Islet of Langerhans (tissue), 1 donor: ENCODE results near the gene CADM4.
A peak's percentile ranks its signal among the peaks of the same experiment; 100 is the strongest.
"Not testable (repeated sequence)": the region's sequence is repeated elsewhere in the genome, so short reads cannot be mapped to it uniquely, and the experiment has no call there.

Experiments used
- FAIRE-seq: peaks from one replicate; lab custom pipeline; 2011; peaks lifted over from hg19 to GRCh38; lab: Jason Lieb, UNC

Gene CADM4

GRCh38 chr19:43606569-43607229, 33.0 kb downstream of the CADM4 start:
- no peak for FAIRE-seq

GRCh38 chr19:43605875-43606568, 33.6 kb downstream of the CADM4 start:
- no peak for FAIRE-seq

GRCh38 chr19:43600326-43600725, 39.3 kb downstream of the CADM4 start:
- not testable (repeated sequence) for FAIRE-seq

GRCh38 chr19:43599635-43600295, 39.9 kb downstream of the CADM4 start:
- FAIRE-seq, result no peak

GRCh38 chr19:43598445-43599240, 41.0 kb downstream of the CADM4 start:
- FAIRE-seq, result no peak

GRCh38 chr19:43597876-43598275, 41.8 kb downstream of the CADM4 start:
- no peak for FAIRE-seq

GRCh38 chr19:43596842-43597461, 42.7 kb downstream of the CADM4 start:
- no peak for FAIRE-seq

GRCh38 chr19:43595999-43596841, 43.4 kb downstream of the CADM4 start, which contains the start of the genes IRGQ and ZNF576:
IRGQ (minus strand) TSS chr19:43596134; CDS start chr19:43595338, 796 bp downstream.
ZNF576 (plus strand) TSS chr19:43596595; CDS start chr19:43597109, 514 bp downstream.
- peak; percentile 97 for FAIRE-seq

- FAIRE-seq, result no peak
Observed at GRCh38 chr19:43595605-43595998, 44.0 kb downstream of the CADM4 start.

GRCh38 chr19:43594710-43595604, 44.7 kb downstream of the CADM4 start:
- FAIRE-seq, result no peak

- no peak for FAIRE-seq
Observed at GRCh38 chr19:43594081-43594697, 45.5 kb downstream of the CADM4 start.

- no peak for FAIRE-seq
Observed at GRCh38 chr19:43592800-43593350, 46.8 kb downstream of the CADM4 start.

- FAIRE-seq, result no peak
Observed at GRCh38 chr19:43591904-43592772, 47.5 kb downstream of the CADM4 start.

- no peak for FAIRE-seq
Observed at GRCh38 chr19:43589678-43590077, 50.0 kb downstream of the CADM4 start.

- FAIRE-seq, result no peak
Observed at GRCh38 chr19:43589277-43589676, 50.4 kb downstream of the CADM4 start.

GRCh38 chr19:43587029-43587428, 52.6 kb downstream of the CADM4 start:
- FAIRE-seq, result not testable (repeated sequence)

GRCh38 chr19:43586346-43586745, 53.3 kb downstream of the CADM4 start:
- FAIRE-seq, result no peak

GRCh38 chr19:43584484-43584883, 55.2 kb downstream of the CADM4 start:
- FAIRE-seq, result no peak
